Transverse colon (tissue), 4 donors: Measurements from ENCODE around the gene RNF130.

ENCODE experiments used
- CTCF ChIP-seq, 5 experiments: fragments of 200-600 bp in 3 of 5; fragments of 450-650 bp in 2 of 5; sonication (generic) in 3 of 5; IDR thresholded peaks; 1 replicate in 2 of 5; 2 replicates in 3 of 5; pipeline ENCODE4 v1.5.1; 2016 to 2017; ENCODE audit warnings: antibody characterized with exemption in 5 of 5, inconsistent platforms in 3 of 5, mild to moderate bottlenecking in 2 of 5, moderate library complexity in 1 of 5
- POLR2AphosphoS5 ChIP-seq, 3 donors: sonication (generic); formaldehyde crosslinking; IDR thresholded peaks; one replicate each; pipeline ENCODE4 v1.6.1; 2016; ENCODE audit warnings: antibody characterized with exemption in 3 of 3

DNA sequence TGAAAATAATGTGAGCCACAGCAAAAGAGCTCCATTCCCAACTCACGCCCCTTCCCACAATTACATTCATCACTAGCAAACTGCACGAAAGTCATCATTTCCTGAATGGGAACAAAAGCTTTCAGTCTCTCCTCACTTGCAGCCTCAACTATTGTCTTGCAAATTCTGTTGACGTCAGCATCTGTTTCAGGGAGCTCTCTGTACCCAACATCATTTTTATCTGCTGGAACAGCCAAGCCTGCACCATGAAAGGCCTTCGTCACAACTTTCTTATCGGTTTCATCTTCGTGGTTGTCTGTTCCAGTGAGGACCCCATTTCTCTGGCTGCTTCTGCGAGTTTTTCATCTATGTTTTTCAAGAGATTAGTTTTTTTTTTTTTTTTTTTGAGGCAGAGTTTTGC is 14.3 kb upstream of the RNF130 start:
- TF ChIP-seq CTCF (IDR thresholded peaks at IDR 0.05) (no peak), POLR2AphosphoS5 (IDR thresholded peaks at IDR 0.05) (no peak)
